Measurements from ENCODE around the gene ZIM2.

The ZIM2 gene

GRCh38 chr19:56810260-56810659 is 30.3 kb downstream of the ZIM2 start:
- no peak for TF ChIP-seq CTCF (IDR thresholded peaks at IDR 0.05; ENCODE audit: low read depth, low read length)
- TF ChIP-seq EZH2phosphoT487 (IDR thresholded peaks at IDR 0.05; ENCODE audit: low read depth) = no peak
- Histone ChIP-seq H3K27me3 (ENCODE audit: low read depth, low read length) (no peaks in the 10 kb centered on the region), H3K4me1 (ENCODE audit: low read length) (no peaks in the 10 kb centered on the region), H3K79me2 (ENCODE audit: low read length) (no peaks in the 10 kb centered on the region), H3K27ac (ENCODE audit: low read length) (no peak overlapping the region), H3K9me3 (ENCODE audit: insufficient read depth, low read length) (peaks cover 2% of the 10 kb centered on the region; the same call in 1 of the 2 replicates), H3K9ac (ENCODE audit: low read length) (no peak overlapping the region), H3K4me3 (ENCODE audit: low read length) (no peak overlapping the region), H3K4me2 (ENCODE audit: low read length) (no peak overlapping the region), H4K20me1 (ENCODE audit: insufficient read depth, low read length) (no peaks in the 10 kb centered on the region), H3K36me3 (replicated peaks; ENCODE audit: low read depth, low read length) (no peaks in the 10 kb centered on the region), H2AFZ (ENCODE audit: low read depth, low read length) (no peak overlapping the region)

DNA sequence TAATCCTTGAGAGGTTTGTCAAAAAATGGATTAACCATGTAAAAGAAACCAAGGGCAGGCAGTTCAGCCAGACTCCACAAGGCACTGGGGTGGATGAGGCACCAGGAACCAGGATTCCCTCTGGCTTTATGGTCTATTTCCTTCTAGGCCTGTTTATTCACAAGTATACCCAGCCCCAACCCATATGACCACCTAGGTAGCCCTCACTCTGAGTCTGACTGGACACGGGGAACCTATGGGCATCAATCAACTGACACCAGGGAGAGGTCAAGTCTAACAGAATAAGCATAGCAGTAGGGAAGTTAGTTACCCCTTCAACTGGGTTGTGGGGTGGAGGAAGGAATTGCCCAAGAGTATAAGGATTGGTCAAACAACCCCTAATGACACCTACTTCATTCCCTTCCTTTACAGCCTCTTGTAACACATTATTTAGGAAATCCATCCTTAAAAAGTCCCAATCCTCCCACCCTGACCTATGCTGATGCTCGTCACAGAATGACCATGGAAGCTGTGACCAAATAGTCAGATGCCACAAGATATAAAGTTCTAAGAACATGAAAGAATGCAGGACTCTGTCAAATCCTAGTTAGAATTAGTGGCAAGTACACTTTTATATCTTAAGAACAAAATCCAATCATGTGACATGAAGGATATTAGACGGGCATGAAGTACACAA is 31.7 kb downstream of the ZIM2 start:
- H3K27ac ChIP-seq (ENCODE audit: low read length) = no peak overlapping the region
- H3K36me3 ChIP-seq (replicated peaks; ENCODE audit: low read depth, low read length) = no peaks in the 10 kb centered on the region
- no peaks in the 10 kb centered on the region for H3K79me2 ChIP-seq (ENCODE audit: low read length)
- H2AFZ ChIP-seq (ENCODE audit: low read depth, low read length) = no peak overlapping the region
- no peak overlapping the region for H3K9ac ChIP-seq (ENCODE audit: low read length)
- no peaks in the 10 kb centered on the region for H3K4me1 ChIP-seq (ENCODE audit: low read length)
- TF ChIP-seq CTCF (IDR thresholded peaks at IDR 0.05; ENCODE audit: low read depth, low read length) (no peak), EZH2phosphoT487 (IDR thresholded peaks at IDR 0.05; ENCODE audit: low read depth) (no peak)
- peaks cover 2% of the 10 kb centered on the region; the same call in 1 of the 2 replicates for H3K9me3 ChIP-seq (ENCODE audit: insufficient read depth, low read length)
- no peak overlapping the region for H3K4me3 ChIP-seq (ENCODE audit: low read length)
- no peaks in the 10 kb centered on the region for H4K20me1 ChIP-seq (ENCODE audit: insufficient read depth, low read length)
- H3K27me3 ChIP-seq (ENCODE audit: low read depth, low read length) = no peaks in the 10 kb centered on the region
- no peak overlapping the region for H3K4me2 ChIP-seq (ENCODE audit: low read length)

GRCh38 chr19:56806639-56807038 is 33.9 kb downstream of the ZIM2 start:
- Histone ChIP-seq H3K4me3 (ENCODE audit: low read length) (no peak overlapping the region), H3K27me3 (ENCODE audit: low read depth, low read length) (no peaks in the 10 kb centered on the region)

GRCh38 chr19:56778351-56778750 is 62.2 kb downstream of the ZIM2 start:
- TF ChIP-seq EZH2phosphoT487 (IDR thresholded peaks at IDR 0.05; ENCODE audit: low read depth) (no peak), CTCF (IDR thresholded peaks at IDR 0.05; ENCODE audit: low read depth, low read length) (no peak)
- H3K4me1 ChIP-seq (ENCODE audit: low read length) = no peaks in the 10 kb centered on the region
- H3K9ac ChIP-seq (ENCODE audit: low read length) = no peak overlapping the region
- H4K20me1 ChIP-seq (ENCODE audit: insufficient read depth, low read length) = no peaks in the 10 kb centered on the region
- H3K36me3 ChIP-seq (replicated peaks; ENCODE audit: low read depth, low read length) = no peaks in the 10 kb centered on the region
- no peaks in the 10 kb centered on the region; the same call in none of the 2 replicates for H3K9me3 ChIP-seq (ENCODE audit: insufficient read depth, low read length)
- no peak overlapping the region for H3K27ac ChIP-seq (ENCODE audit: low read length)
- H2AFZ ChIP-seq (ENCODE audit: low read depth, low read length) = no peak overlapping the region
- H3K4me3 ChIP-seq (ENCODE audit: low read length) = no peak overlapping the region
- no peak overlapping the region for H3K4me2 ChIP-seq (ENCODE audit: low read length)
- no peaks in the 10 kb centered on the region for H3K79me2 ChIP-seq (ENCODE audit: low read length)
- no peaks in the 10 kb centered on the region for H3K27me3 ChIP-seq (ENCODE audit: low read depth, low read length)

More at GRCh38 chr19:56806639-56807038, 33.9 kb downstream of the ZIM2 start:
- H4K20me1 ChIP-seq (ENCODE audit: insufficient read depth, low read length) = no peaks in the 10 kb centered on the region
- H3K4me2 ChIP-seq (ENCODE audit: low read length) = no peak overlapping the region
- H2AFZ ChIP-seq (ENCODE audit: low read depth, low read length) = no peak overlapping the region
- no peaks in the 10 kb centered on the region for H3K36me3 ChIP-seq (replicated peaks; ENCODE audit: low read depth, low read length)
- TF ChIP-seq CTCF (IDR thresholded peaks at IDR 0.05; ENCODE audit: low read depth, low read length) = no peak
- no peak for TF ChIP-seq EZH2phosphoT487 (IDR thresholded peaks at IDR 0.05; ENCODE audit: low read depth)
- no peak overlapping the region for H3K27ac ChIP-seq (ENCODE audit: low read length)
- peaks cover 14% of the 10 kb centered on the region for H3K9me3 ChIP-seq (ENCODE audit: insufficient read depth, low read length)
- no peaks in the 10 kb centered on the region for H3K4me1 ChIP-seq (ENCODE audit: low read length)
- H3K9ac ChIP-seq (ENCODE audit: low read length) = no peak overlapping the region
- no peaks in the 10 kb centered on the region for H3K79me2 ChIP-seq (ENCODE audit: low read length)
